DMS 273 (cell line): ENCODE data around the gene IQCF2.
"Not testable (repeated sequence)": the region's sequence is repeated elsewhere in the genome, so short reads cannot be mapped to it uniquely, and the experiment has no call there.

Source experiments
- DNase-seq: peaks from one replicate; lab custom pipeline; 2025; ENCODE audit not compliant: unreplicated experiment; lab: John Stamatoyannopoulos, UW

The IQCF2 gene

DNA sequence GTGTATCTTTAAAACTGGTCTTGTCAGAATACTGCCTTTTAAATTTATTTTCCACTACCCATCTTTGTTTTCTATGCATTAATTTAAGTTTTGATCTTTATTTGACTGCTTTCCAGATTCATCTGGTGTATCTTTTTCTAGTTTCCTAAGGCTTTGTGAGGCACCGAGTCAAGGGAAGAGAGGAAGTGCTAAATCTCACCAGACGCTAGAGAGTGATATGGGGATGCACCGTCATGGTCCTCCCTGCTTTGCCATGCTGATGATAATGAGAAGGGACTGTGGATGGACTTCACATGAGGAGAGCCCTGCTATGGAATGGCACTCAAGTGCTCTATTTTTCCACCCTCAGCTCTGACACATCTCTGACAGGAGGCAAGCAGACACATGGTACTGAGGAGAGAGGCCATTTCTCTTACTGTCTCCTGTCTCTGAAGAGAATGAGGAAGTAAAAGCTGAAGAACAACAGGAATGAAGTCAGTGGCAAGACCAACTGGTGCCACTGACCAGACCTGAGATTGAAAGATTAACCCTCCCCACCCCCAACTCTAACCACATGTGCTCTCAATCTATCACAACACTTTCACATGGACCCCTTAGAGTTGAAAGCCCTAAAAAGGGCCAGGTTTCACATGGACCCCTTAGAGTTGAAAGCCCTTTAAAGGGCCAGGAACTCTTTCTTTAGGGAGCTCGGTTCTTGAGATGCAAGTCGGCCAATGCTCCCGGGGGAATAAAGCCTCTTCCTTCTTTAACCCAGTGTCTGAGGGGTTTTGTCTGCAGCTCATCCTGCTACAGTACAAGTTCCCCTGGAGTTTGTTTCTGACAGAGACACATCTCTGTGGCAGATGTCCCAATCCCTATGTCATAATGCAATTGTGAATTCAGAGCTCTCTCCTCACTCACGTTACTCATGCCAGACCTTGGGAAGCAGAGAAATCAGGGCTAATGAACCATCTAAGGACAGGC is at the start of gene IQCF2:
IQCF2 (plus strand) TSS at position 913 of the 963 bp plus-strand sequence. CDS start 52 bp downstream, outside the sequence.
- DNase-seq = no peak

DNA sequence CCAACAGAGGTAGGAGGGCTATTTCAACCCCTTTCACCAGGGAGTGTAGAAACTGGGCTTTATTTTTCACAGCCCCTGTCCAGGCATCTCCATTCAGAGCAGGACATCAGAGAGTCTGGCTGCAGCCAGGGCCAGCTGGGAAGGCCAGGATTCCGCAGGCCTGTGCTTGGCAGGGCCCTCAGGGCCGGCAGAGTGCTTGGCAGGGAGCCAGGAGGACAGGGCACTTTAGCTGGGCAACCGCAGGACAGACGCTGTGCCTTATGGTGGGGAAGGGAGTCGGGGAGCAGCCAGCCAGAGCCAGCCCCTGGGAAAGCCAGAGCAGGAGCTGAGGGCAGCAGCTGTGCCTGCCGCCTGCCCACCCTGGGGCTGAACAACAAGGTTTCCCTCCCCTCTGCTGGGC is 47.9 kb upstream of the IQCF2 start:
- peak; percentile 61 for DNase-seq

DNA sequence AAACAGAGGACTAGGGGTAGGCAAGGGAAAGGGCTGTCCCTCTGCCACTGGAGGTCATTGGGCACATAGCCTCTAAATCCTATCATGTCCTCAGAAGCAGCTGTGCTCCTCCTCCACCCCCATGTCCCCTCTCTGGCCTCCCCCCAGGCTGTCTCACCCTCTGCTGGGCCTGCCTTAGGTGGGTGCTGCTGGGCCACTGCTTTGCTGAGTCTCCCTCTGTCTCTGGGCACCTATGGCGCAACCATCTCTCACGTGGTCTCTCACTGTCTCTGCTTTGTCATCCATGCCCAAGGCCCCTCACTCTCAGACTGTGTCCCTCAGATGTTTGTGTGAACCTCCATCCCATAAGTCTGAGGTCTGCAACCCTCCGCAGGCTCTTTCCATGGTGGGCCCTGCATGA is 47.4 kb upstream of the IQCF2 start:
- DNase-seq = no peak

DNA sequence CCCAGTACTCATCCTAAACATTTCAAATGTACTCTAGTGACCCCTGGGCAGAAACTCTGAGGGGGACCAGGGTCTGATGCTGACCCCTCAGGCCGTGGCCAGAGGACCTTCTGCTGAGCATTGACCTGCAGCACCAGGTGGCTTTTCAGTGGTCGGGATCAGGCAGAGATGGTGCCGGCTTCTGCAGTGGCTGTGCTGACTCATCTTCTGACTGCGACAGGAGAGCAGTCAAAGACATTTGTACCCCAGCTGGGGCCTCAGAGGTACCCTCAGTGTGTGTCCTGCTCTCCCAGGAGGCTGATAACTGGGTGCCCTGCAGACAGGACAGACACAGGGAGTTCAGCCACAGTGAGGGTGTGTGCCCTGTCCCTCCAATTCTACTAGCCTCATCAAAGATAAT is 45.8 kb upstream of the IQCF2 start:
- no peak for DNase-seq

DNA sequence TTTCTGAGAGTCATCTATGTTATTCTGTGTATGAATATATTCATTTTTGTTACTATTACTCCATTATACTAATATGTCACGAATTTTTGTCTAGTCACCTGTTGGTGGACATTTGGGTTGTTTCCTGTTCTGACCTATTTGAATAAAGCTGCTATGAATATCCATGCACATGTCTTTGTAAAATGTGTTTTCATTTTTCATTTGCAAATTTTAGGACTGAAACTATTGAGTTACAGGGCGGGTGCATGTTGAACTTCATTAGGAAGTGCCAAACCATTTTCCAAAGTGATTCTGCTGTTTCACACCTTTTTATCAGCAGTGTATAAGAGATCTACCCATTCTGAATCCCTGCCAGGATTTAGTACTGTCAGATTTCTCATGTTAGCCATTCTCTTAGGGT is 44.7 kb upstream of the IQCF2 start:
- DNase-seq = no peak

DNA sequence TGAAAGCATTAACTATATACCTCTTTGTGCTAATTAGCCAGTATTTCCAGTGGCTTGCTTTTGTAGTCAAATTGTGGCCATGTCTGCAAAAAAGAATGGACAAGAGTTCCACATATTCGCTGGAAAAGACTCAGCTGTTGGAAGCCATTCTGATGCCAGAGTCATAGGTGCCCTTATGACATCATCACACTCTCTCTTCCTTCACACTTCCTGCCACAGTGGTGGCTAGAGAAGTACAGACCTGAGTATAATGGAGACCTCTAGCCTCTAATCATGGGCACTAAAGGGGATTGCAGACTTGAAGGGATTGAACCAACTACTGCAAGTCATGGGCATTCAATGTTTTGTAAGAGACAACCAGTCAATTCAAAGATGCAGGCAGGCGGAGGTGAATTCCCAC is 44.0 kb upstream of the IQCF2 start:
- no peak for DNase-seq

DNA sequence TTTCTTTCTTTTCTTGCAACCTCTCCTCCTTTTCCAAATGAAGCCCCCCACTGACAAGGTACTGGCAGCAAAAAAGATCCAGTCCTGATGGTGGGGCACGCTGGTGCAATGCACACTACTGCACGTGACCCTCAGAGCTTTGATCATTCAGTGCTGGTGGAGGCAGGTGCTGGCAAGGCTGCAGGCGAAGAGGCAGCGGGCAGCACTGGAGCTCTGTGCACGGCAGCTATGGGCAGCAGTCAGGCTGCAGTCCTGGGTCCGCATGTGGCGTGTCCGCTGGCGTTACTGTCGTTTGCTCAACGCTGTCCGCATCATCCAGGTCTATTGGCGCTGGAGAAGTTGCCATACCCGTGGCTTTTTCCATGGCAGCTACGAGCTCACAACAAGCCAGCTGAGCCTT is 42.3 kb upstream of the IQCF2 start:
- DNase-seq = no peak

DNA sequence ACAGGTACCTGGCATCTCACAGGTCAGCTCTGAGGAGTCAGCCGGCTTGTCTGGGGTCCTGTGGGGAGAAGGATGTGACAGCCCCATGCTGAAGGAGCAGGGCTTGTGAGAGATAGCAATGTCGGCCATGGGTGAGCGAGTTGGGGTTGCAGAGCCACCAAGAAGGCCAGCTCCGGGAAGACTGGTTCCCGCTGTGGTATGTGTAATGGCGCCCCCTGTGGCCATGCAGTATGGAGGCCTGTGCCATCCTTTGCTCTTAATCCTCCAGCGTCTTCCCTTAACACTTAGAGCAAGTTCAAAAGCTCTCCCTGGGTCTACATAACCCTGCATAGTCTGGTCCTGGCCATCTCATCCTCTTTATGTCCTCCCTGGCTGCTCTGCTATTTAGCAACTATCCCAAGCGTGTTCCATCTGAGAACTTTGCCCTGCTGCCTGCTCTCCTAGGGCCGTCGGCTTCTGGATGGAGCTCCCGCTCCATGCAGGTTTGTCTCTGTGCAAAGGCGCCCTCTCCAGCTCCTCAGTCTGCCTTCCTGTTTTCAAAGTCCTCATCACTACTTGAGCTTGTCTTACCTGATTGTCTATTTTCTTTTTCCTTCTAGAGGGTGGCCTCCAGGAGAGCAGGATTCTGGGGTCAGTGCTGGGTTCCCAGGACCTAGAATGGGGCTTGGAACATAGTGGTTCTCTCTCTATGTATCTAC is 41.6 kb upstream of the IQCF2 start:
- peak; percentile 12 for DNase-seq

DNA sequence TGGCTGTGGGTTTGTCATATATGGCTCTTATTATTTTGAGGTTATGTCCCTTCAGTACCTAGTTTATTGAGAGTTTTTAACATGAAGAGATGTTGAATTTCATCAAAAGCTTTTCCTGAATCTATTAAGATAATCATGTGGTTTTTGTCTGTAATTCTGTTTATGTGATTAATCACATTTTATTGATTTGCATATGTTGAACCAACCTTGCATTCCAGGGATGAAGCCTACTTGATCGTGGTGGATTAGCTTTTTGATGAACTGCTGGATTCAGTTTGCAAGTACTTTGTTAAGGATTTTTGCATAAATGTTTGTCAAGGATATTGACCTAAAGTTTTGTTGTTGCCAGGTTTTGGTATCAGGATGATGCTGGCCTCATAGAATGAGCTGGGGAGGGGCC is 33.1 kb upstream of the IQCF2 start:
- peak; percentile 1 for DNase-seq

DNA sequence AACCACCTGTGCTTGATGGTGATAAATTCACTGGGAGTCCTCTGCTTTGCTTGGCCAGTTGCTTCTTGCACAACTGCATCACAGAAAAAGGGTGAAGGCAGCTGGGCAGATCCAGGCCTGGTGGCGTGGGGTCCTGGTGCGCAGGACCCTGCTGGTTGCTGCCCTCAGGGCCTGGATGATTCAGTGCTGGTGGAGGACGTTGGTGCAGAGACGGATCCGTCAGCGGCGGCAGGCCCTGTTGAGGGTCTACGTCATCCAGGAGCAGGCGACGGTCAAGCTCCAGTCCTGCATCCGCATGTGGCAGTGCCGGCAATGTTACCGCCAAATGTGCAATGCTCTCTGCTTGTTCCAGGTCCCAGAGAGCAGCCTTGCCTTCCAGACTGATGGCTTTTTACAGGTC is 31.1 kb upstream of the IQCF2 start:
- no peak for DNase-seq

DNA sequence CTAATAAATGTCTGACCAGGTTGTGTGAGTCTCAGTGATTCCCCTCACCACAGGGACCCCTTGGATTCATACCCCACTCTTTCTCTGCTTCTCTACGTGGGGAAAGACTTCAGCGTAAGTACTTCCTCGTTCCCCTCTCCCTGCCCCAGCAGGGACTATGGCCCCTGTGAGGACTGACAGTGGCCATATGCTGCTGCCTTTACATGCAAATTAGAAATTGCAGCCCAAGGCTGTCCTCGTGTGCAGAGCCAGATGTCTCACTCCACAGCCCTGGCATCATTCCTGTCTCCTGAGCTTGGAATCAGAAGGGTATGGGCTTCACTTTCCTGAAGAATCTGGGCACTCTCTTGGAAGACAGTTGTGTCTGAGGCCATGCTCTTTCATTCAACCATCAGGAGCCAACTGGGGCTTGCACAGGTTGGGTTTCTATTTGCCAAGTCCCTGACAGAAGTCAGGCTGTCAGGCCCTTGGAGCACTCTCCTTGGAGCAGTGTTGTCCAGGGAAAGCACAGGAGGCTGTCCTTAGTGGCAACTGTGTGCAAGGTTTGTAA is 30.5 kb upstream of the IQCF2 start:
- peak; percentile 90 for DNase-seq

DNA sequence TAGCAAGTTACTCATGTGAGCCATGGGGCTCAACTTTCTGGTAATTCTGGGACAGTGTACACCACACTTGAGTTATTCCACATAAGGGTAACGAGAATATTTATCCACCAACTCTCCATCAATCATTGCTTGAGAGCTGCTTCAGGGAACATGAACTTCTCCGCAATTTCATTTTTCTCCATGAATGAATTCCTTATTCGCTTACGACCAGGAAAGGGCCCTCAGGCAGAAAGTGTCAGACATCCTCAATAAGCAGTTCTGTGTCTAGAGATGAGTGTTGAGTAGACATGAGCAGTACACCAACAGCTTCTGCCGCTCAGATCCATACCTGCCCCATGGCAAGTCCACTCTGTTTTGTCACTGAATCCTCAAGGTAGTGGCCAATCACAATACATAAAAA is 24.8 kb upstream of the IQCF2 start:
- DNase-seq = no peak

DNA sequence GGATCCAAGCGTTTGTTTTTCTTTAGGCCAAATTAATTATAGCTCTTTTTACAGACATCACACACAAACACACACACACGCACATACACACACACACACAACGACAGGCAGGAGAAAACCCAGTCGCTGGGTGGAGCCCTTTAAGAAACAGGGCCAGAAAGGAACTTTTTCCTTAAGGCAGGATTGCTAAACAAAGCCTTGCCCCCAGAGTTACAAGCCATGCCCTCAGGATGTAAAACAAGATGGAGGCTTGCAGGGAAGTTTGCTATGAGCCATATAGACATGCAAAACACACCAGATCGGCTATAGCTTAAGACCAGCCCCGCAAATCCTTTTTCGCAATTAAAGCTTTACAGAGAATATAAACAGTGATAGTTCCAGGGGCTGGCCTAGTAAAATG is 16.3 kb upstream of the IQCF2 start:
- no peak for DNase-seq

DNA sequence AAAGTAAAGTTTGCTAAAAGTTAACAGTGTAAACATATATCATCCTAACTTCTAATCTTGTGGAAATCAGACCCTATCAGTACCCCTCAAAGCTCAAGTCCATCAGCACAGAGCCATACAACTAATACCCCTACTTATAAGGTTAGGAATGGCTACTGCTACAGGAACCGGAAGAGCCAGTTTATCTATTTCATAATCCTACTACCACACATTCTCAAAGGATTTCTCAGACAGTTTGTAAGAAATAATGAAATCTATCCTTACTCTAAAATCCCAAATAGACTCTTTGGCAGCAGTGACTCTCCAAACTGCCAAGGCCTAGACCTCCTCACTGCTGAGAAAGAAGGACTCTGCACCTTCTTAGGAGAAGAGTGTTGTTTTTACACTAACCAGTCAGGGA is 6.0 kb upstream of the IQCF2 start:
- not testable (repeated sequence) for DNase-seq

DNA sequence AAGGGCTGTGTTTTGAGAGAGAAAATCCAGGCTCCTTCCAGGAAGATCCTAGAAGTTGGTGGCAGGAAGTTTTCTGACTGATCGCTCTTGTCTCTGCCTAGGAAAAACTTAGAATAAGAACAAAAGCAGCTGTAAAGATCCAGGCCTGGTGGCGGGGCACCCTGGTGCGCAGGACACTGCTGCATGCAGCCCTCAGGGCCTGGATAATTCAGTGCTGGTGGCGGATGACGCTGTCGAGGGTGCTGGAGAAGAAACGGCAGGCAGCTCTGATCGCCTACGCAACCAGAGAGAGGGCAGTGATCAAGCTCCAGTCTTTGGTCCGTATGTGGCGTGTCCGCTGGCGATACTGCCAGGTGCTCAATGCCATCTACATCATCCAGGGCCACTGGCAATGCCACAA is 1.5 kb downstream of the IQCF2 start:
- no peak for DNase-seq

DNA sequence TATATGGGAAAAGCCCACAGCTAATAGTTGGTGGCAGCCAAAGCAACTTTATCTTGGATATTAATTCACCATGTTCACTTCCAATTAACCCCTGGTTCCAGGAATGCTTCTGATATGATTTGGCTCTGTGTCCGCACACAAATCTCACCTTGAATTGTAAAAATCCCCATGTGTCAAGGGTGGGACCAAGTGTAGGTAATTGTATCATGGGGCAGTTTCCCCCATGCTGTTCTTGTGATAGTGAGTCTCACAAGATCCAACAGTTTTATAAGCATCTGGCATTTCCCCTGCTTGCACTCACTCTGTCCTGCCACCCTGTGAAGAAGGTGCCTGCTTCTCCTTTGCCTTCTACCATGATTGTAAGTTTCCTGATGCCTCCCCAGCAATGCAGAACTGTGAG is 7.5 kb downstream of the IQCF2 start:
- not testable (repeated sequence) for DNase-seq

DNA sequence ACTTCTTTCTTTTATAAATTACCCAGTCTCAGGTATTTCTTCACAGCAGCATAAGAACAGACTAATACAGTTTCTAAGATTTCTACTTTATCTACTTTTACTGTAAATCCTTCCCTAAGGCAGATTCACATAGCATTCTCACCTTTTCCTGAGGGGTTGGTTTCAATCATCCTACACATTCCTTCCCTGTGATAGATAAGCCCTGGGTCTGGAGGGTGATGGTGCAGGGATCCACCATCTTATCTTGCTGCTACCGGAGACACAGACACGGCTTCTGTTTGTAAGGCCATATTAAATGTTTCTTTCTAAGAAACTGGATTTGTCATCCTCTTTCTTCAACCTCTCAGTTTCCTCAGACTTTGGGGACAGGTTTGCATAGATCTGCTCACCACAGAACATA is 7.9 kb downstream of the IQCF2 start:
- DNase-seq = no peak

DNA sequence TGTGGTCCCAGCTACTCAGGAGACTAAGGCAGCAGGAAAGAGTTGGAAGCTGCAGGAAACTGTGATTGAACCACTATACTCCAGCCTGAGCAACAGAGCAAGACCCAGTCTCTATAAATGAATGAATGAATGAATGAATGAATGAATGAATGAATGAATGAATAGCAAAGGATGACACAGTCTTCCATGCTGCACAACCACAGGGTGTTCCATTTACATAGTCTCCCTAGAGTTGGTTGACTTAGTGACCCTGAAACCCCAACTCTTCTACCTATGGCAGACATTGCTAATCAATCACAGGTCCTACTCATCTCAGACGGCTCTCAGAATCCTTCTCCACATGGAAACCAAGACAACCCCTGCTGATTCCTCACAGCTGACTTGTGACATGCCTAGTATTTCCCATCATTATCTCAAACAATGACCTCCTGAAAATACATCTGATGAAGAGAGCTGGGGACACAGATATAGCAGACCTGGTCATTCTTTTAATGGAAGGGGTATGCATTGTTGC is 11.9 kb downstream of the IQCF2 start:
- DNase-seq = no peak

DNA sequence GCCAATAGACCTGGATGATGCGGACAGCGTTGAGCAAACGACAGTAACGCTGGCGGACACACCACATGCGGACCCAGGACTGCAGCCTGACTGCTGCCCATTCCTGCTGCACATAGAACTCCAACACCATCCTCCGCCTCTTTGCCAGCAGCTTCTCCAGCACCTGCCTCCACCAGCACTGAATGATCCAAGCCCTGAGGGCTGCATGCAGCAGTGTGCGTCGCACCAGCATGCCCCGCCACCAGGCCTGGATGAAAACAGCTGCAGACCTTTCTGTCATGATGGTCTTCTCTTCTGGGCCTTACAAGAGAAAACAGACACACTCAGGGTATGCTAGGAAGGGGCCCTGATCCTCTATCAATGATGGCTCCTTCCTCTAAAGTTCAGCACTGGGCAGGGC is 12.5 kb downstream of the IQCF2 start:
- no peak for DNase-seq

DNA sequence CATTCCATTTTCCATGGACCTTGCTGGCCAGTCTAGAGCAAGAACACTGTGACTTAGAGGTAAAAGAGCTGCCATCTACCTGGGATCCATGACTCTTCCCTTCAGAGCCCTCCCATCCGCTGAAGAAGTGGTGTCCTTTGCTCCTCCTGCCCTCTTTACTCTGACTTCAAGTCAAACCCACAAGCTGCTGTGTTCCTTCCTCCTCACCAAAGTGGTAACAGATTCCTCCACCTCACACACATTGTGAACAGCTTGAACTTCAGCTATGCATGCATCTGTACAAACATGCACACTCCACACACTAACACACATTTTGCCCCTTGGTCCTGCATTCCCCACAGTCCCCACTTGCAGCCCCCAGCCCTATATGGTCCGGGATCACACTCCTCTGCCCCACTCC is 13.0 kb downstream of the IQCF2 start:
- DNase-seq = no peak

DNA sequence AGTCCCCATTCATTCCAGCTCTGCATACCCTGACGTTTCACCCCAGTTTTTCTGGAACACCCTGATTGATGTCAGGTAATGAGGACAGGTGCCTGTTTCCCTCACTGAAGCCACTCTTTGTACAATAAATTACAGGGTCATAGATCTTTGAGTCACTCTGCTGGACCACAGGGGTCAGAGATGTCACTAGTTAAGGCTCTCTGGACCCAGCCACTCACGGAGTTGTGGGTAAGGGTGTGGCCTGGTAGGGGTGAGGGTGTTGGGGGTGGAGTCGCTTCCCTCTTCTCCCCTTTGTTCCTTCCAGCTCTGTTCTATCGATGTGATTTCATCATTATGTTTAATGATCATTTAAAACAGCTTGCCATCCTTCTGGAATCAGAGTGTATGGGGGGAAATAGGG is 13.5 kb downstream of the IQCF2 start:
- no peak for DNase-seq

DNA sequence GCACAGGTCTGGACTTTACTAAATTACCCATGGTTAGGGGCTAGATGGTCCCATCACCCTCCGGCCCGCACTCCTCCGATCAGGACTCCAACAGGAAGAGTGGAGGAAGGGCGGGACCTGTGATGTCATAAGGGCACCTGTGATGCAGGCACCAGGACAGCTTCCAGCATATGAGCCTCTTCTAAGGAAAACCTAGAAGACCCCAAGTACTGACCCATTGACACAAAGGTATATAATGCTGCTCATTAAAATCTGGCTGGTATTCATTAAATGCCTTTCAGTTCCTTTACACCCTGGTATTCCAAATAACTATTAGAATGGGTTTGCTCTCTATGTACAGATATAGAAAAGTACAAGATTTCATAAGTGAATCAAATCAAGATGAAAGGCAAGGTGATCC is 14.1 kb downstream of the IQCF2 start, which contains the start of gene IQCF5:
IQCF5 (minus strand) TSS at position 101 of the 400 bp plus-strand sequence; CDS start at position 31, 70 bp downstream.
- DNase-seq = no peak
